GM12874 (cell line): ENCODE measurements around the gene ALKBH5.

Experiments
- TF ChIP-seq, protein P1 (sequence below): IDR thresholded peaks from 2 replicates; pipeline ENCODE4 v1.5.1; 2011; ENCODE audit warnings: low read depth, mild to moderate bottlenecking, control low read depth, low read length, moderate library complexity; ENCODE audit not compliant: insufficient read depth

The ALKBH5 gene

DNA sequence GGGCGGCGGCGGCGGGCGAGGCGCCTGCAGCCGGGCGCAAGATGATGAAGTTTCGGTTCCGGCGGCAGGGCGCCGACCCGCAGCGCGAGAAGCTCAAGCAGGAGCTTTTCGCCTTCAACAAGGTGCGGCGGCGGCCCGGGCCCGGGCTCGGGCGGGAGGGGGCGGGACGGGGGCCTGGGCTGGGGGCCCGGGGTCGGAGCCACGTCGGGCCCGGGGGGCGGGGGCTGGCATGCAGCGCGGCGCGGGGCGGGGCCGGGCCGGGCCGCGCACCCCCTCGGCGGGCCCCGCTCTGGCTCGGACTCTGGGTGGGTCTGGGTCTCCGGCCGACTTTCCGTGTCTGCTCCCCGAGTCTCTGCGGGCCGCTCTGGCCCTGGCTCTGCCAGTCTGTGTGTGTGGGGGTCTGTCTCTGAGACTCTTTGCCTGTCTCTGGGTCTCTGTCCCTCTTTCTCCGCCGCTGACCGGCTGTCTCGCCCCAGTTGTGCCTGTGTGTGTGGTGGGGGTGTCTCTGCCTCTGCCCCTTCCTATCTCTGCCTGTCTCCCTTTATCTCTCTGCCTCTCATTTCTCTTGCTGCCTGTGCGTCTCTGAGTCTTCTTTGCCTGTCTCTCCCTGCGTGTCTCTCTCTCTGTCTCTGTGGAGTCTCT, 42.1 kb downstream of the ALKBH5 start:
- TF ChIP-seq, protein P1, sequence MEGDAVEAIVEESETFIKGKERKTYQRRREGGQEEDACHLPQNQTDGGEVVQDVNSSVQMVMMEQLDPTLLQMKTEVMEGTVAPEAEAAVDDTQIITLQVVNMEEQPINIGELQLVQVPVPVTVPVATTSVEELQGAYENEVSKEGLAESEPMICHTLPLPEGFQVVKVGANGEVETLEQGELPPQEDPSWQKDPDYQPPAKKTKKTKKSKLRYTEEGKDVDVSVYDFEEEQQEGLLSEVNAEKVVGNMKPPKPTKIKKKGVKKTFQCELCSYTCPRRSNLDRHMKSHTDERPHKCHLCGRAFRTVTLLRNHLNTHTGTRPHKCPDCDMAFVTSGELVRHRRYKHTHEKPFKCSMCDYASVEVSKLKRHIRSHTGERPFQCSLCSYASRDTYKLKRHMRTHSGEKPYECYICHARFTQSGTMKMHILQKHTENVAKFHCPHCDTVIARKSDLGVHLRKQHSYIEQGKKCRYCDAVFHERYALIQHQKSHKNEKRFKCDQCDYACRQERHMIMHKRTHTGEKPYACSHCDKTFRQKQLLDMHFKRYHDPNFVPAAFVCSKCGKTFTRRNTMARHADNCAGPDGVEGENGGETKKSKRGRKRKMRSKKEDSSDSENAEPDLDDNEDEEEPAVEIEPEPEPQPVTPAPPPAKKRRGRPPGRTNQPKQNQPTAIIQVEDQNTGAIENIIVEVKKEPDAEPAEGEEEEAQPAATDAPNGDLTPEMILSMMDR: no peak

- TF ChIP-seq, protein P1: no peak
These were observed 42.8 kb downstream of the ALKBH5 start for GRCh38 chr17:18226284-18226945.

GRCh38 chr17:18227635-18228034, 44.0 kb downstream of the ALKBH5 start:
- TF ChIP-seq, protein P1: no peak

DNA sequence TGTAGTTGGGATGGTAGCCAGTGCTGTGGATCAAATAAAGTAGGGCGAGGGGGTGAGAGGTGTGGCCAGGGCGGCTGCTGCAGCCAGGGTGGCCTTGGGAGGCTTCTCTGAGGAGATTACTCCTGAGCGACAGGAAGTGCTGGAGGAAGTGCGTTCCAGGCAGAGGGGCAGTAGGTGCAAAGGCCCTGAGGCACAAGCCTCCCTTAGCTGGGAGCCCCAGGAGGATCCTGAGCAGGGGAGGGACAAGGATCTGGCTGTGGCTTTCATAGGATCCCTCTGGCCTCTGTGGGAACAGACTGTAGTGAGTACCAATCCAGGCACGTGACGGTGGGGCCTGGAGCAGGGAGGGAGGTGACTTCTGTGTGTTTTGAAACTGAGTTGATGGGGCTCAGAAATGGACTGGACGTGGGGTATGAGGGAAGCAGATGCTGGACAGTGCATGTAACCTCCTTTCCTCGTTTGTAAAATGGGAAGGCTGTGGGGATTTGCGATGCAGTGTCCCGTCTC, 44.6 kb downstream of the ALKBH5 start:
- TF ChIP-seq, protein P1: no peak

DNA sequence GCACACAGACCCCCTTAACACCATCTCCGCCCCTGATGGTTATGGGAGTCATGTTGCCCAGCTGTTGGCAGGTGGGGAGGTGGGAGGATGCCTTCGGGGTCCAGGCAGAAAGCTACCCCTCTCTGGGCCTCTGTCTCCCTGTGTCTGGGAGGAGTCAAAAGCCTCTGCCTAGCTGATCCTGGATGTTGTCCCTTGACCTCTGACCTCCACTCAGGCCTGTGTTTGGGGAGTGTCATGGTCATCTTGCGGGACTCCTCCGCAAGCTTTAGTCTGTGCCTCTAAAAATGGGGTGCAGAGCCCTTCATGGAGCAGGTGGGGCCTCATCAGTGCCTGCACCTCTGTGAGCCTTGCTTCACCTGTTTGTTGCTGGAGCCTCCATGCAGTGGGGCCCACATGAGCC, 45.6 kb downstream of the ALKBH5 start:
- TF ChIP-seq, protein P1: no peak

GRCh38 chr17:18229771-18230170, 46.1 kb downstream of the ALKBH5 start:
- TF ChIP-seq, protein P1: no peak

DNA sequence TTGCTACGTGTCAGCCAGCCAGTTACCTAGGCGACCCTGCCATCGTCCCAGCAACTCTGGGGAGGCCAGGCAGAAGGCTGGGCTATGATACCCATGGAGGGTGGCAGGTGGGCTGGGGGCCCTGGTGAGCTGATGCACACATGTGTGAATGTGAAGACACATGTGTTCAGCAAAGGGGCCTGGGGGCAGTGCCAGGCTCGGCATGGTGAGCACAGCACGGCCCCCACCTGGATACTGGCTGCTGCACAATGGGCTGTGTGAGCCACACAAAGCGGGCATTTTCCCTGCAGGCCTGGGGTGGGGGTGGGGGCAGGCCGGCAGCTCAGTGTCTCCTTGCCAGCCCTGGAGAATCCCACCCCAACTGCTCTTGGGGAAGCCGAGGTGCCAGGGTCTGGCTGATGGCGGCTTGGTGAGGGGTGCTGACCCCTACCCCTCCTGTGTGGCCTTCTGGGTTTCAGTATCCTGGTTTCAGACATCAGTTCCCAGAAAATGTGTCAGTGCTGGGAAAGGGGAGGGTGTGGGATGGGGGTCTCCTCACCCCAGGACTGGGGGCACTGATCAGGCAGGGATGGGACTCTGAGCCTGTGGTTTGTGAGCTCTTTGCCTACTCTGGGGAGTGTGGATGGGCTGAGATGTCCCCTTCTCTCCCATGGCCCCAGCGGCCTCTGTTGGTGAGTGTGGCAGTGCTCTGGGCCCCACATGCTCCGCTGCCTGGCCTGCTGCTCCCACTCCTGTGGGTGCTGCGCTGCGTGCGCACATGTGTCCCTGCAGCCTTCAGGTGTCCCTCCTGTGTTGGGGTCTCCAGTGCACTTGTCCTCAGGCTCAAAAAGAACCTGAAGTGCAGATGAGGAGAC, 46.9 kb downstream of the ALKBH5 start:
- TF ChIP-seq, protein P1: no peak
